Measurements from ENCODE around the gene NPL.

NPL gene

GRCh38 chr1:182766050-182766449, 23.5 kb upstream of the NPL start:
- no peak overlapping the region for H3K4me3 ChIP-seq (ENCODE audit: low read length)
- no peak for DNase-seq (ENCODE audit: low read depth)
- no peak for TF ChIP-seq CTCF (IDR thresholded peaks at IDR 0.05; ENCODE audit: insufficient read depth, low read depth, low read length, missing control alignments)

- H3K4me3 ChIP-seq (ENCODE audit: low read length): no peak overlapping the region
- DNase-seq (ENCODE audit: low read depth): peak; percentile 33
- no peak for TF ChIP-seq CTCF (IDR thresholded peaks at IDR 0.05; ENCODE audit: insufficient read depth, low read depth, low read length, missing control alignments)
Observed at GRCh38 chr1:182766881-182767645, 22.5 kb upstream of the NPL start.

GRCh38 chr1:182768963-182769362, 20.6 kb upstream of the NPL start:
- DNase-seq (ENCODE audit: low read depth): peak; percentile 61
- no peak overlapping the region for H3K4me3 ChIP-seq (ENCODE audit: low read length)
- TF ChIP-seq CTCF (IDR thresholded peaks at IDR 0.05; ENCODE audit: insufficient read depth, low read depth, low read length, missing control alignments): no peak

GRCh38 chr1:182770232-182770631, 19.3 kb upstream of the NPL start:
- no peak overlapping the region for H3K4me3 ChIP-seq (ENCODE audit: low read length)
- DNase-seq (ENCODE audit: low read depth): no peak
- no peak for TF ChIP-seq CTCF (IDR thresholded peaks at IDR 0.05; ENCODE audit: insufficient read depth, low read depth, low read length, missing control alignments)

- H3K4me3 ChIP-seq (ENCODE audit: low read length): no peak overlapping the region
- TF ChIP-seq CTCF (IDR thresholded peaks at IDR 0.05; ENCODE audit: insufficient read depth, low read depth, low read length, missing control alignments): peak; percentile 12
- no peak for DNase-seq (ENCODE audit: low read depth)
Observed at GRCh38 chr1:182771187-182771984, 18.2 kb upstream of the NPL start.

- TF ChIP-seq CTCF (IDR thresholded peaks at IDR 0.05; ENCODE audit: insufficient read depth, low read depth, low read length, missing control alignments): no peak
- no peak overlapping the region for H3K4me3 ChIP-seq (ENCODE audit: low read length)
- DNase-seq (ENCODE audit: low read depth): no peak
Observed at GRCh38 chr1:182777386-182777785, 12.2 kb upstream of the NPL start.

All from epithelial cell of esophagus (primary cell).